ENCODE measurements around the gene TNFRSF25. TPM values are rescaled to one million over a fixed set of nuclear protein-coding genes. Genes with fewer than 3 reads are reported as not detected.

TNFRSF25 gene
- total RNA-seq, 4 donors from 2014 or later, result 1.0 to 4.2 (median 2.7) TPM

DNA sequence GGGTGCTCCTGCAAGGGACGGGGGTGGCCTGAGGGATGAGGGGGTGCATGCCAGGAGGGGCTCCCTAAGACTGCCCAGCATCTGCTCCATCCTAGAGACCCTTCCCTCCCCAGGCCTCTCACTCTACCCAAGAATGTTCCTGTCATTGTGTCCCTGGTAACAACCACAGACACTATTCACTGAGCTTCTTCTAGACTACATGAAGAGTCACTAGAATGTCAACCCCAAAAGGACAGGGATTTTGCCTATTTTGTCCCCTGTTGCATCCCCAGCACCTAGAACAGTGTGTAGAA is 2.9 kb downstream of the TNFRSF25 start:
- Histone ChIP-seq H3K4me1 (no peaks in the 10 kb centered on the region), H3K27ac (no peak overlapping the region), H3K27me3 (peaks cover 24 to 32% (median 28%) of the 10 kb centered on the region in 3 donors), H3K9me3 (no peaks in the 10 kb centered on the region), H3K36me3 (no peaks in the 10 kb centered on the region), H3K4me3 (no peak overlapping the region)
- intact Hi-C loops (cut with DNase I; ENCODE audit: low total_unique reads) (no loop called here), in situ Hi-C loops (cut with MboI; ENCODE audit: low sequenced_read_pairs in 4 of 4) (no loop called here)
- DNase-seq (no peak), ATAC-seq (no peak)
- no peak for TF ChIP-seq POLR2A (IDR thresholded peaks at IDR 0.05)
- TF ChIP-seq, protein P1, sequence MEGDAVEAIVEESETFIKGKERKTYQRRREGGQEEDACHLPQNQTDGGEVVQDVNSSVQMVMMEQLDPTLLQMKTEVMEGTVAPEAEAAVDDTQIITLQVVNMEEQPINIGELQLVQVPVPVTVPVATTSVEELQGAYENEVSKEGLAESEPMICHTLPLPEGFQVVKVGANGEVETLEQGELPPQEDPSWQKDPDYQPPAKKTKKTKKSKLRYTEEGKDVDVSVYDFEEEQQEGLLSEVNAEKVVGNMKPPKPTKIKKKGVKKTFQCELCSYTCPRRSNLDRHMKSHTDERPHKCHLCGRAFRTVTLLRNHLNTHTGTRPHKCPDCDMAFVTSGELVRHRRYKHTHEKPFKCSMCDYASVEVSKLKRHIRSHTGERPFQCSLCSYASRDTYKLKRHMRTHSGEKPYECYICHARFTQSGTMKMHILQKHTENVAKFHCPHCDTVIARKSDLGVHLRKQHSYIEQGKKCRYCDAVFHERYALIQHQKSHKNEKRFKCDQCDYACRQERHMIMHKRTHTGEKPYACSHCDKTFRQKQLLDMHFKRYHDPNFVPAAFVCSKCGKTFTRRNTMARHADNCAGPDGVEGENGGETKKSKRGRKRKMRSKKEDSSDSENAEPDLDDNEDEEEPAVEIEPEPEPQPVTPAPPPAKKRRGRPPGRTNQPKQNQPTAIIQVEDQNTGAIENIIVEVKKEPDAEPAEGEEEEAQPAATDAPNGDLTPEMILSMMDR (IDR thresholded peaks at IDR 0.05 in 4 of 5, conservative IDR thresholded peaks at IDR 0.05 in 1 of 5), result no peak

DNA sequence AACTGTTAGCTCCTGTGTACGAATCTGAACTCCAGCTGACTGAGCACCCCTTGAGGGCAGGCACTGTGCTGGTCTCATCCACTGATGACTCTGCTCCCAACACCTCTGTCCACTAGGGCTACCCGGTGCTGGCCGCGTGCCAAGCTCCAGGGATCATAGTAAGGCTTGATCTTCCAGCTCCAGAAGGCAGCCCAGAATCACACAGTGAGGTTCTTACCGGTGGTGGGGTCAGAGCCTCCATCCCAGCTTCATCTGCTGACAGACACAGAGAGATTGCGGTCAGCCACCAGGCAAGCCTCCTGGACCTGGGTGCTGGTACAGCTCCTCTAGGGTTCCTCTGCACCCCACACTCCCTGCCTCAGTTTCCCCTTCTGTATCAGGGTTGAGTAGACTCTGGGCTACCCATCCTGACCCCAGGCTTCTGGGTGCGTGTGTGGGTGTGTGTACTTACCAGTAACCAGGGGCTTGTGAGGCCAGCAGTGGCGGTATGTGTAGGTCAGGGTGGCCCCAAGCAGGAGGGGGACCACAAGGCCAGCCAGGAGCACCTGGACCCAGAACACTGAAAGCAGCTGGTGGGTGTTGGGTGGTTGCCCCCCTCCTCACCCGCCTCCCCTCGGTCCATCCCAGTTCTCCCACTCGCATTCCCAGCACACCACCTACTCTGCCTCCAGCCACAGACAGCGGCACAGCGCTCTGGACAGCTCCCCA is 3.4 kb downstream of the TNFRSF25 start:
- H3K27me3 ChIP-seq, result peaks cover 24 to 34% (median 28%) of the 10 kb centered on the region in 3 donors
- H3K9me3 ChIP-seq, result no peaks in the 10 kb centered on the region
- H3K27ac ChIP-seq, result no peak overlapping the region
- no peak for ATAC-seq
- DNase-seq, result no peak
- TF ChIP-seq, protein P1 (IDR thresholded peaks at IDR 0.05 in 4 of 5, conservative IDR thresholded peaks at IDR 0.05 in 1 of 5), result no peak
- no peak for TF ChIP-seq POLR2A (IDR thresholded peaks at IDR 0.05)
- no peak overlapping the region for H3K4me3 ChIP-seq
- in situ Hi-C loops (cut with MboI; ENCODE audit: low sequenced_read_pairs in 4 of 4), result no loop called here
- intact Hi-C loops (cut with DNase I; ENCODE audit: low total_unique reads), result no loop called here
- H3K4me1 ChIP-seq, result no peaks in the 10 kb centered on the region
- H3K36me3 ChIP-seq, result no peaks in the 10 kb centered on the region

DNA sequence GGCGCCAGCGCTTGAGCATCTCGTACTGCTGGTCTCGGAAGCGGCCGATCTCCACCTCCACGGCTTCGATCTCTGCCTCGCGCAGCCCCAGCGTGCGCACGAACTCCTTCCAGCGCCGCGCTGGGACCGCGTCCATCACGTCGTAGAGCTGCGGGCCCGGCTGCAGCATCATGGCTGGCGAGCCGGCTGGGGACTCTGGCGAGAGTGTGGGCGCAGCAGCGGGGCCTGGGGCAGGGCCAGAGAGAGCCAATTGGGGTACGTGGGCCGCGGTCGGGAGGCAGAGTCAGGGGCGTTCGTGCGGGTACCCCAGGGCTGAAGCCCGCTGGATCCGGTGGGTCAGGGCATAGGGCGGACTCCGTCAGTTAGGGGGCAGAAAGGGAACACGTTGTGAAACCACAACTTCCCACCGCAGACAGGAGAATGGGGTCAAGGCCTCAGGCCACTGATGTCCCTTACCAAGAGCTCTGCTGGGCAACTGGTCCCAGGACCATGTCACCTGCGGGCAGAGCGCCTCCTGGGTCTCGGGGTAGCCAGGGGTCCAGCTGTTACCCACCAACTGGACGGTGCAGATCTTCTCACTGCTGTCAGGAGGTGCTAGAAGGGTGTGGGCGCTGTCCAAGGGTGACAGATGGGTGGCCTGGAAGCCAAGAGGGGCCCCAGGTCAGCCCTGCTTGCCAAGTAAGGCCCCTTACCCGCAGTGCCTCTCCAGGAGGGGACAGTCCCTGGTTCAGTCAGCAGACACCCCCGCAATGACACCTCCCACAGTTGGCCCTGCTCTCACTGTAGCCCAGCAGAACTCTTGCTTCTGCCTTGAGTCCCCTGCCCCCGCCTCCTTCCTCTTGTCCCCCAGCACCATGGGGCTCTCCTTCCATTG is 4.2 kb downstream of the TNFRSF25 start:
- intact Hi-C loops (cut with DNase I; ENCODE audit: low total_unique reads) (no loop called here), in situ Hi-C loops (cut with MboI; ENCODE audit: low sequenced_read_pairs in 4 of 4) (no loop called here)
- peaks cover 31 to 40% (median 32%) of the 10 kb centered on the region in 3 donors for H3K27me3 ChIP-seq
- no peaks in the 10 kb centered on the region for H3K9me3 ChIP-seq
- H3K4me1 ChIP-seq, result no peaks in the 10 kb centered on the region
- TF ChIP-seq, protein P1 (IDR thresholded peaks at IDR 0.05 in 4 of 5, conservative IDR thresholded peaks at IDR 0.05 in 1 of 5), result no peak
- TF ChIP-seq POLR2A (IDR thresholded peaks at IDR 0.05), result no peak
- H3K4me3 ChIP-seq, result no peak overlapping the region
- no peak overlapping the region for H3K27ac ChIP-seq
- ATAC-seq, result no peak
- H3K36me3 ChIP-seq, result no peaks in the 10 kb centered on the region
- DNase-seq, result no peak

DNA sequence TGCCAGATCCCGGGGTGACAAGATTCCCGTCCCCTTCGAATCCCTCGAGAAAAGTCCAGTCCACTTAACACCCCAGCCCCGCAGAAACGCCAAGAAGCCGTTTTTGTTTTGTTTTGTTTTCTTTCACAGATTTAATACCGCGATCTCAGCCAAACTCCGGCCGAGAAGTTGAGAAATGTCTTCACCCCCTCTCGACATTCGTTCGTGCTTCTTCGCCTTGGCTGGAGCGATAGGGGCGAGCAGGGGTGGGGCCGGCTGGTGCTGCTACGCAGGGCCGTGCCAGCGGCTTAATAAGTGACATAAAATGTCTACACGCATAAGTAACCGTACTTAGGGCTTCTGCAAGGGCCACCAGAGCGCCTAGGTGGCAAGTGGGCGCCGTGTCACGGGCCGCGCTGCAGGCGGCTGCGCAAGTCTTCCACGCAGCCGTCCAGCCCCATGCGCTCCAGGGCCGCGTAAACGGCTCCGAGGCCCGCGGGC is 4.9 kb downstream of the TNFRSF25 start:
- intact Hi-C loops (cut with DNase I; ENCODE audit: low total_unique reads), result no loop called here
- Histone ChIP-seq H3K9me3 (no peaks in the 10 kb centered on the region), H3K27ac (no peak overlapping the region), H3K27me3 (peaks cover 38 to 46% (median 39%) of the 10 kb centered on the region in 3 donors), H3K4me1 (no peaks in the 10 kb centered on the region), H3K4me3 (no peak overlapping the region), H3K36me3 (no peaks in the 10 kb centered on the region)
- in situ Hi-C loops (cut with MboI; ENCODE audit: low sequenced_read_pairs in 4 of 4), result no loop called here
- DNase-seq, result no peak
- TF ChIP-seq POLR2A (IDR thresholded peaks at IDR 0.05), result no peak
- TF ChIP-seq, protein P1 (IDR thresholded peaks at IDR 0.05 in 4 of 5, conservative IDR thresholded peaks at IDR 0.05 in 1 of 5), result no peak
- no peak for ATAC-seq

Data from gastrocnemius medialis (tissue), 4 donors.